IMR-90 (cell line): ENCODE results near the gene RANBP3. TPM values are rescaled to one million over a fixed set of nuclear protein-coding genes. Genes with fewer than 3 reads are reported as not detected.

Experiments used
- ATAC-seq: fragments of 200-7000 bp; cut with Tn5 transposase; 2 replicates; pipeline ENCODE4 v1.9.1; 2020; ENCODE audit warnings: low read depth, mild to moderate bottlenecking, moderate library complexity
- BruUV-seq: library from RNA; stranded (reverse); fragments of 400-500 nt; replicated peaks from 2 replicates; lab custom pipeline; 2021; lab: Mats Ljungman, UMichigan
- CTCF ChIA-PET: fragments of 300-600 bp; formaldehyde crosslinking; extraction: SDS; loops from one replicate; lab custom pipeline; 2021; ENCODE audit warnings: antibody characterized with exemption; lab: Yijun Ruan, JAX
- POLR2A ChIA-PET: fragments of 300-600 bp; sonication (Branson Sonifier 250); formaldehyde crosslinking; loops from one replicate; lab custom pipeline; 2022; ENCODE audit warnings: antibody characterized with exemption; ENCODE audit not compliant: unreplicated experiment; lab: Charles Lee
- DNase-seq: peaks from one replicate; pipeline ENCODE4 v3.0.0; 2013
- H2AFZ ChIP-seq: replicated peaks from 2 replicates; pipeline ENCODE3; 2013; ENCODE audit warnings: low read length, mild to moderate bottlenecking; ENCODE audit not compliant: poor library complexity
- H2AK5ac ChIP-seq: 2 replicates; pipeline ENCODE4 v1.6.1; 2013; ENCODE audit warnings: low read depth, low read length, inconsistent platforms
- H2AK9ac ChIP-seq: replicated peaks from 2 replicates; pipeline ENCODE3; 2013; ENCODE audit warnings: mild to moderate bottlenecking, low read depth, low read length, moderate library complexity; ENCODE audit not compliant: poor library complexity
- H2BK120ac ChIP-seq: 2 replicates; pipeline ENCODE4 v1.6.1; 2013; ENCODE audit warnings: low read depth, low read length, inconsistent platforms
- H2BK15ac ChIP-seq: 3 replicates; pipeline ENCODE4 v1.6.1; 2013; ENCODE audit warnings: low read depth, low read length, inconsistent platforms
- H2BK20ac ChIP-seq: 2 replicates; pipeline ENCODE4 v1.6.1; 2013; ENCODE audit warnings: low read depth, mild to moderate bottlenecking, inconsistent platforms, low read length, moderate library complexity
- H2BK5ac ChIP-seq: 2 replicates; pipeline ENCODE4 v1.6.1; 2013; ENCODE audit warnings: mild to moderate bottlenecking, low read depth, low read length, inconsistent platforms; ENCODE audit not compliant: poor library complexity, severe bottlenecking
- H3K14ac ChIP-seq: replicated peaks from 2 replicates; pipeline ENCODE4 v1.6.1; 2013; ENCODE audit warnings: low read depth, low read length, inconsistent platforms
- H3K18ac ChIP-seq: 2 replicates; pipeline ENCODE4 v1.6.1; 2013; ENCODE audit warnings: low read depth, low read length, control low read depth
- H3K23ac ChIP-seq: 2 replicates; pipeline ENCODE4 v1.6.1; 2013; ENCODE audit warnings: low read depth, low read length, inconsistent platforms
- H3K27ac ChIP-seq: 2 replicates; pipeline ENCODE4 v1.5.1; 2013; ENCODE audit warnings: mild to moderate bottlenecking, control low read depth, low read length; ENCODE audit not compliant: insufficient read depth
- H3K27me3 ChIP-seq: 2 replicates; pipeline ENCODE4 v1.6.1; 2013; ENCODE audit warnings: low read length; ENCODE audit not compliant: control insufficient read depth, insufficient read depth
- H3K36me3 ChIP-seq: 2 replicates; pipeline ENCODE4 v1.6.1; 2013; ENCODE audit warnings: low read length, mixed read lengths; ENCODE audit not compliant: control insufficient read depth, insufficient read depth
- H3K4ac ChIP-seq: 2 replicates; pipeline ENCODE4 v1.6.1; 2013; ENCODE audit warnings: low read depth, low read length, inconsistent platforms
- H3K4me1 ChIP-seq: 2 replicates; pipeline ENCODE4 v1.6.1; 2013; ENCODE audit warnings: low read length, mixed read lengths; ENCODE audit not compliant: control insufficient read depth, insufficient read depth
- H3K4me2 ChIP-seq: 2 replicates; pipeline ENCODE4 v1.6.1; 2013; ENCODE audit warnings: low read depth, mild to moderate bottlenecking, control low read depth, low read length, moderate library complexity
- H3K4me3 ChIP-seq: 2 replicates; pipeline ENCODE4 v1.5.1; 2013; ENCODE audit warnings: low read depth, mild to moderate bottlenecking, control low read depth, low read length, moderate library complexity; ENCODE audit not compliant: insufficient read depth
- H3K56ac ChIP-seq: 2 replicates; pipeline ENCODE4 v1.6.1; 2013; ENCODE audit warnings: low read length, inconsistent platforms; ENCODE audit not compliant: insufficient read depth; ENCODE audit errors: extremely low read depth
- H3K79me1 ChIP-seq, 2 experiments: 2 replicates each; pipeline ENCODE4 v1.6.1; 2013; ENCODE audit warnings: low read length in 2 of 2, inconsistent platforms in 1 of 2, low read depth in 1 of 2
- H3K9ac ChIP-seq: 2 replicates; pipeline ENCODE4 v1.6.1; 2013; ENCODE audit warnings: low read depth, low read length, control low read depth
- H3K9me1 ChIP-seq: 2 replicates; pipeline ENCODE4 v1.6.1; 2013; ENCODE audit warnings: low read length, inconsistent platforms; ENCODE audit not compliant: insufficient read depth
- H3K9me3 ChIP-seq: 2 replicates; pipeline ENCODE4 v1.6.1; 2013; ENCODE audit warnings: low read length; ENCODE audit not compliant: control insufficient read depth, insufficient read depth
- H4K20me1 ChIP-seq: 2 replicates; pipeline ENCODE4 v1.6.1; 2013; ENCODE audit warnings: low read length, inconsistent platforms; ENCODE audit not compliant: insufficient read depth
- H4K5ac ChIP-seq: 2 replicates; pipeline ENCODE4 v1.6.1; 2013; ENCODE audit warnings: mild to moderate bottlenecking, low read depth, low read length, control low read depth
- H4K8ac ChIP-seq, 2 experiments: 2 replicates each; pipeline ENCODE4 v1.6.1; 2013; ENCODE audit warnings: low read depth in 2 of 2, low read length in 2 of 2, control low read depth in 1 of 2, inconsistent platforms in 1 of 2
- H4K91ac ChIP-seq: 2 replicates; pipeline ENCODE4 v1.6.1; 2013; ENCODE audit warnings: low read depth, low read length, inconsistent platforms; ENCODE audit not compliant: insufficient read depth
- CHD1 ChIP-seq: IDR thresholded peaks from 2 replicates; pipeline ENCODE4 v1.6.1; 2012; ENCODE audit warnings: low read depth, low read length, improper control_type of control experiment
- FOS ChIP-seq: fragments of 150-350 bp; IDR thresholded peaks from 2 replicates; pipeline ENCODE4 v1.6.1; 2016; ENCODE audit warnings: low read depth, low read length
- MXI1 ChIP-seq: IDR thresholded peaks from 2 replicates; pipeline ENCODE4 v1.6.1; 2012; ENCODE audit warnings: low read depth, mild to moderate bottlenecking, low read length, moderate library complexity, borderline replicate concordance
- RCOR1 ChIP-seq: IDR thresholded peaks from 2 replicates; pipeline ENCODE4 v1.6.1; 2012; ENCODE audit warnings: mild to moderate bottlenecking, low read length, improper control_type of control experiment; ENCODE audit not compliant: insufficient replicate concordance
- WGBS, 2 experiments: methylation state at CpG; one replicate each; pipeline versions ENCODE4 v1.1.5 to v1.1.7; 2013; ENCODE audit warnings: missing lambda C conversion rate in 2 of 2; ENCODE audit not compliant: insufficient read length in 1 of 2; ENCODE audit errors: extremely low coverage in 2 of 2; 5-methylcytosine and 5-hydroxymethylcytosine counted together
- dilution Hi-C: fragments of 300-500 bp; cut with HindIII; formaldehyde crosslinking; loops from one replicate; pipeline ENCODE4 v1.14.3; 2018; ENCODE audit warnings: low sequenced_read_pairs; ENCODE audit not compliant: unreplicated experiment
- in situ Hi-C: fragments of 300-500 bp; cut with MboI; formaldehyde crosslinking; loops from 3 replicates; pipeline ENCODE4 v1.14.3; 2019; ENCODE audit warnings: low sequenced_read_pairs, inconsistent platforms, mixed read lengths
- intact Hi-C: fragments of 100-400 bp; cut with micrococcal nuclease; formaldehyde crosslinking; loops from 2 replicates; pipeline ENCODE4 v1.10.0; 2022
- polyA plus RNA-seq, 3 experiments: library from polyadenylated mRNA; depleted of rRNA; stranded (reverse); fragments of >200 nt; gene quantifications; 2 replicates each; pipeline ENCODE4 v1.2.3, GENCODE V29; 2012; ENCODE audit warnings: low replicate concordance in 1 of 3
- total RNA-seq: library from RNA; depleted of rRNA; stranded (reverse); fragments of >200 nt; gene quantifications from 2 replicates; pipeline ENCODE4 v1.2.3, GENCODE V29; 2012
- TF ChIP-seq, protein P1 (sequence below): conservative IDR thresholded peaks from 2 replicates; pipeline ENCODE4 v1.5.1; 2012; ENCODE audit warnings: mild to moderate bottlenecking, low read depth, low read length, improper control_type of control experiment

RANBP3 gene
- total and polyA plus RNA-seq, 2 of the 4 experiments (the other 2 are of a cell fraction) = 42.5 to 111 TPM

DNA sequence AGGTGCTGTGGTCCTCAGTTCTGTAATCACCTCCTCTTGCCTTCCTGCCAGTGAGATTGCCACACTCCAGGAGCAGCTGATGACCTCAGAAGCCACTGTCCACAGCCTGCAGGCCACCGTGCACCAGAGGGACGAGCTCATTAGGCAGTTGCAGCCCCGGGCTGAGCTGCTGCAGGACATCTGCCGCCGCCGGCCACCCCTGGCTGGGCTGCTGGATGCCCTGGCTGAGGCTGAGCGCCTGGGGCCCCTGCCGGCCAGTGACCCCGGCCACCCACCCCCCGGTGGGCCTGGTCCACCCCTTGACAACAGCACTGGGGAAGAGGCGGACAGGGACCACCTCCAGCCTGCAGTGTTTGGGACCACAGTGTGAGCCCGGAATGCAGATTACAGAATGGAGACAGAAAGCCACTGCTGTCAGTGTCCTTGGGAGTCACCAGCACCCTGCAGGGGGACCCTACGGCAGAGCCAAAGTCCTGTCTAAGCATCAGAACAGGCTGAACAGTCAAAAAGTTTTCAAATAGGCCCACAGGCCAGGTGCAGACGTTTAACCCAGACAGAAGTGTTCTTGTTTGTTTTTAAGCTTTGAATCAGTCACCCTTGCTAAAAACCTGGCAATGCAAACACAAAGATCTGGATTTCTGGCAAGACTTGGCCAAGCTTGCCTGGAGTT, 69.0 kb downstream of the RANBP3 start:
- Histone ChIP-seq H3K27me3 (no peaks in the 10 kb centered on the region), H3K27ac (no peak overlapping the region), H3K9me1 (peaks cover 4% of the 10 kb centered on the region; the same call in 1 of the 2 replicates), H2BK15ac (no peak overlapping the region), H3K4me1 (peaks cover 2% of the 10 kb centered on the region; the same call in 1 of the 2 replicates), H2AK5ac (no peak overlapping the region), H3K9me3 (no peaks in the 10 kb centered on the region), H3K9ac (no peak overlapping the region), H4K91ac (no peak overlapping the region), H2AFZ (no peak overlapping the region), H3K36me3 (peaks cover 13% of the 10 kb centered on the region; the same call in 1 of the 2 replicates), H3K79me1 (peaks cover 0 to 15% of the 10 kb centered on the region in 2 experiments; a peak in 2 of 4 replicates), H4K20me1 (peaks cover 5% of the 10 kb centered on the region; the same call in 1 of the 2 replicates), H2BK120ac (no peak overlapping the region), H2BK5ac (no peak overlapping the region), H3K18ac (no peak overlapping the region), H3K4me2 (no peak overlapping the region), H4K5ac (no peak overlapping the region), H3K4ac (no peak overlapping the region), H3K56ac (no peak overlapping the region), H3K23ac (no peak overlapping the region), H3K14ac (no peak overlapping the region), H3K4me3 (no peak overlapping the region), H4K8ac (no peak overlapping the region), H2BK20ac (no peak overlapping the region), H2AK9ac (no peak overlapping the region)
- in situ Hi-C loops = no loop called here
- 73% methylated on average over 10 of the region's 14 CpGs; no CpG with 5 or more reads in 1 of the 2 experiments for WGBS, 2 experiments
- ATAC-seq = no peak
- CTCF ChIA-PET = no interaction called here
- BruUV-seq = no TSS peak
- POLR2A ChIA-PET = no interaction called here
- intact Hi-C loops = no loop called here
- no peak for DNase-seq
- TF ChIP-seq MXI1 = no peak
- no peak for TF ChIP-seq FOS
- no peak for TF ChIP-seq RCOR1
- TF ChIP-seq CHD1 = no peak
- TF ChIP-seq, protein P1, sequence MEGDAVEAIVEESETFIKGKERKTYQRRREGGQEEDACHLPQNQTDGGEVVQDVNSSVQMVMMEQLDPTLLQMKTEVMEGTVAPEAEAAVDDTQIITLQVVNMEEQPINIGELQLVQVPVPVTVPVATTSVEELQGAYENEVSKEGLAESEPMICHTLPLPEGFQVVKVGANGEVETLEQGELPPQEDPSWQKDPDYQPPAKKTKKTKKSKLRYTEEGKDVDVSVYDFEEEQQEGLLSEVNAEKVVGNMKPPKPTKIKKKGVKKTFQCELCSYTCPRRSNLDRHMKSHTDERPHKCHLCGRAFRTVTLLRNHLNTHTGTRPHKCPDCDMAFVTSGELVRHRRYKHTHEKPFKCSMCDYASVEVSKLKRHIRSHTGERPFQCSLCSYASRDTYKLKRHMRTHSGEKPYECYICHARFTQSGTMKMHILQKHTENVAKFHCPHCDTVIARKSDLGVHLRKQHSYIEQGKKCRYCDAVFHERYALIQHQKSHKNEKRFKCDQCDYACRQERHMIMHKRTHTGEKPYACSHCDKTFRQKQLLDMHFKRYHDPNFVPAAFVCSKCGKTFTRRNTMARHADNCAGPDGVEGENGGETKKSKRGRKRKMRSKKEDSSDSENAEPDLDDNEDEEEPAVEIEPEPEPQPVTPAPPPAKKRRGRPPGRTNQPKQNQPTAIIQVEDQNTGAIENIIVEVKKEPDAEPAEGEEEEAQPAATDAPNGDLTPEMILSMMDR = no peak
- dilution Hi-C loops = no loop called here
